ENCODE data around the gene RESP18.

GRCh38 chr2:219284501-219285372 lies 47.8 kb downstream of the RESP18 start:
- TF ChIP-seq POLR2A (IDR thresholded peaks at IDR 0.05; ENCODE audit: low read length) (no peak), GATA1 (IDR thresholded peaks at IDR 0.05; ENCODE audit: low read depth, low read length) (no peak)

All from erythroblast (primary cell).